DOHH2 (cell line): Measurements from ENCODE around the gene PPP2R2C.

Source experiments
- H3F3A ChIP-seq: fragments of 200-600 bp; sonication (generic), shearing (Covaris generic); 2 replicates; pipeline ENCODE4 v1.6.0; 2016; ENCODE audit warnings: antibody characterized with exemption, mild to moderate bottlenecking; ENCODE audit not compliant: control insufficient read depth, insufficient read depth
- H3K27ac ChIP-seq: fragments of 200-600 bp; sonication (generic); 2 replicates; pipeline ENCODE4 v1.5.1; 2014; ENCODE audit warnings: low read depth, mild to moderate bottlenecking, low read length, moderate library complexity
- H3K27me3 ChIP-seq: fragments of 200-600 bp; sonication (generic); 2 replicates; pipeline ENCODE4 v1.6.1; 2014; ENCODE audit warnings: mild to moderate bottlenecking, low read length, mixed read lengths; ENCODE audit not compliant: control insufficient read depth
- H3K36me3 ChIP-seq: fragments of 200-600 bp; sonication (generic); 2 replicates; pipeline ENCODE4 v1.6.1; 2014; ENCODE audit warnings: mild to moderate bottlenecking, low read length, moderate library complexity, mixed read lengths; ENCODE audit not compliant: control insufficient read depth
- H3K4me1 ChIP-seq: fragments of 200-600 bp; sonication (generic); 2 replicates; pipeline ENCODE4 v1.6.1; 2014; ENCODE audit warnings: mild to moderate bottlenecking, low read length, mixed read lengths; ENCODE audit not compliant: control insufficient read depth
- H3K4me2 ChIP-seq: fragments of 200-600 bp; sonication (generic); 2 replicates; pipeline ENCODE4 v1.6.0; 2014; ENCODE audit warnings: mild to moderate bottlenecking, low read length, moderate library complexity
- H3K4me3 ChIP-seq: fragments of 200-600 bp; sonication (generic); 2 replicates; pipeline ENCODE4 v1.5.1; 2014; ENCODE audit warnings: mild to moderate bottlenecking, low read length, mixed read lengths
- H3K79me2 ChIP-seq: fragments of 200-600 bp; sonication (generic); 2 replicates; pipeline ENCODE4 v1.6.1; 2014; ENCODE audit warnings: mild to moderate bottlenecking, low read length, mixed read lengths; ENCODE audit not compliant: control insufficient read depth
- H3K9me2 ChIP-seq: fragments of 200-600 bp; sonication (generic); replicated peaks from 2 replicates; pipeline ENCODE4 v1.6.1; 2014; ENCODE audit warnings: mild to moderate bottlenecking, low read length, mixed read lengths; ENCODE audit not compliant: control insufficient read depth
- H3K9me3 ChIP-seq: fragments of 200-600 bp; sonication (generic); 2 replicates; pipeline ENCODE4 v1.6.1; 2014; ENCODE audit warnings: antibody characterized with exemption, low read length, mixed read lengths; ENCODE audit not compliant: control insufficient read depth, insufficient read depth
- H4K20me1 ChIP-seq: fragments of 200-600 bp; sonication (generic); 2 replicates; pipeline ENCODE4 v1.6.0; 2014; ENCODE audit warnings: low read depth, mild to moderate bottlenecking, antibody characterized with exemption, low read length, moderate library complexity; ENCODE audit not compliant: control insufficient read depth, insufficient read depth
- EZH2phosphoT487 ChIP-seq: fragments of 200-600 bp; sonication (generic); IDR thresholded peaks from 2 replicates; pipeline ENCODE4 v1.6.1; 2017; ENCODE audit warnings: borderline replicate concordance, mild to moderate bottlenecking, antibody characterized with exemption, low read length, moderate library complexity, mixed read lengths
- TF ChIP-seq, protein P1 (sequence below): fragments of 200-600 bp; sonication (generic); IDR thresholded peaks from one replicate; pipeline ENCODE4 v1.5.1; 2014; ENCODE audit warnings: antibody characterized with exemption, mild to moderate bottlenecking, low read depth, low read length; ENCODE audit not compliant: poor library complexity, severe bottlenecking

Gene PPP2R2C

GRCh38 chr4:6466756-6467381, 5.5 kb downstream of the PPP2R2C start:
- Histone ChIP-seq H4K20me1 (no peaks in the 10 kb centered on the region), H3F3A (no peaks in the 10 kb centered on the region), H3K79me2 (no peaks in the 10 kb centered on the region), H3K27ac (no peak overlapping the region), H3K4me1 (no peaks in the 10 kb centered on the region), H3K36me3 (no peaks in the 10 kb centered on the region), H3K4me2 (no peak overlapping the region), H3K27me3 (peaks cover 10% of the 10 kb centered on the region), H3K4me3 (no peak overlapping the region), H3K9me3 (no peaks in the 10 kb centered on the region), H3K9me2 (no peaks in the 10 kb centered on the region)
- TF ChIP-seq, protein P1, sequence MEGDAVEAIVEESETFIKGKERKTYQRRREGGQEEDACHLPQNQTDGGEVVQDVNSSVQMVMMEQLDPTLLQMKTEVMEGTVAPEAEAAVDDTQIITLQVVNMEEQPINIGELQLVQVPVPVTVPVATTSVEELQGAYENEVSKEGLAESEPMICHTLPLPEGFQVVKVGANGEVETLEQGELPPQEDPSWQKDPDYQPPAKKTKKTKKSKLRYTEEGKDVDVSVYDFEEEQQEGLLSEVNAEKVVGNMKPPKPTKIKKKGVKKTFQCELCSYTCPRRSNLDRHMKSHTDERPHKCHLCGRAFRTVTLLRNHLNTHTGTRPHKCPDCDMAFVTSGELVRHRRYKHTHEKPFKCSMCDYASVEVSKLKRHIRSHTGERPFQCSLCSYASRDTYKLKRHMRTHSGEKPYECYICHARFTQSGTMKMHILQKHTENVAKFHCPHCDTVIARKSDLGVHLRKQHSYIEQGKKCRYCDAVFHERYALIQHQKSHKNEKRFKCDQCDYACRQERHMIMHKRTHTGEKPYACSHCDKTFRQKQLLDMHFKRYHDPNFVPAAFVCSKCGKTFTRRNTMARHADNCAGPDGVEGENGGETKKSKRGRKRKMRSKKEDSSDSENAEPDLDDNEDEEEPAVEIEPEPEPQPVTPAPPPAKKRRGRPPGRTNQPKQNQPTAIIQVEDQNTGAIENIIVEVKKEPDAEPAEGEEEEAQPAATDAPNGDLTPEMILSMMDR = no peak
- no peak for TF ChIP-seq EZH2phosphoT487

GRCh38 chr4:6465955-6466354, 6.5 kb downstream of the PPP2R2C start:
- Histone ChIP-seq H3K79me2 (no peaks in the 10 kb centered on the region), H4K20me1 (no peaks in the 10 kb centered on the region), H3K4me2 (no peak overlapping the region), H3K9me2 (no peaks in the 10 kb centered on the region), H3K36me3 (no peaks in the 10 kb centered on the region), H3F3A (no peaks in the 10 kb centered on the region), H3K4me1 (no peaks in the 10 kb centered on the region), H3K27ac (no peak overlapping the region), H3K9me3 (no peaks in the 10 kb centered on the region), H3K4me3 (no peak overlapping the region), H3K27me3 (peaks cover 10% of the 10 kb centered on the region)
- TF ChIP-seq, protein P1 = no peak
- TF ChIP-seq EZH2phosphoT487 = no peak

DNA sequence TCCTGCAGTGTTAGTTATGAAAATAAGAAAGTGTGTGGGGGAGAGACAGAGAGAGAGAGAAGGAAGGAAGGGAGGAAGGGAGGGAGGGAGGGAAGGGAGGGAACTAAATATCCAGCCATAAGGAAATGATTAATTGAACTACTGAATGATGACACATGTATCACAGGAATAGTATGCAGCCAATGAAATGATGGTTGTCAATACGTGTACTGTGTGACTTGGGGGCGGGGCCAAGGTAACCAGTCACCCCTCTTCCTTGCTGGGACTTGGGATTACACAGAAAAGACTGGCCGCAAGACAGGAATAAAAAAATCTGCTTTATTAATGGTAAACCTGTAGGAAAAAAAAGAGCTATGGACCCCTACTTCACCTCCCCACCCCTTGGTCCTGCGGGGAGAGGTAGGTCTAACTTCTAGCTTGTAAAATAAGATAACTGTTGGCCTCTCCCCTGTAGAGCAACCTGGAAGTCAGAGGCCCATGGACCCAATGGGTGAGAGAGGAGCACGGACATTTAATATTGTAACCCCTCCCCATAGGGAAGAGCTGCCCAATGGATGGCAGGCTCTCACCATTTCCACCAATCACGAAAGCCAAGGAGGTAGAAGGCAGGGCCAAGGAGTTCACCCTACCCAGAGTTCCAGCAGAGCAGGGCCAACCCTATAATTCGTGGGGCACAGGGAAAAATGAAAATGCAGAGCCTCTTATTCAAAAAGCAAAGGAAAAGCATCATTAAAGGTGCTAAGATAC, 7.4 kb downstream of the PPP2R2C start:
- Histone ChIP-seq H3K4me3 (no peak overlapping the region), H3K36me3 (no peaks in the 10 kb centered on the region), H3K79me2 (no peaks in the 10 kb centered on the region), H3K27me3 (peaks cover 4% of the 10 kb centered on the region), H3K4me1 (no peaks in the 10 kb centered on the region), H3K9me3 (no peaks in the 10 kb centered on the region), H3F3A (no peaks in the 10 kb centered on the region), H3K4me2 (no peak overlapping the region), H3K9me2 (no peaks in the 10 kb centered on the region), H4K20me1 (no peaks in the 10 kb centered on the region), H3K27ac (no peak overlapping the region)
- TF ChIP-seq, protein P1 = no peak
- no peak for TF ChIP-seq EZH2phosphoT487
